GM18870 (cell line): ENCODE results near the gene TNFRSF8.

Source experiments
- ATAC-seq: cut with Tn5 transposase; IDR thresholded peaks from one replicate; pipeline ENCODE4 v1.9.1; 2021; ENCODE audit warnings: moderate library complexity; ENCODE audit not compliant: unreplicated experiment

Gene TNFRSF8

DNA sequence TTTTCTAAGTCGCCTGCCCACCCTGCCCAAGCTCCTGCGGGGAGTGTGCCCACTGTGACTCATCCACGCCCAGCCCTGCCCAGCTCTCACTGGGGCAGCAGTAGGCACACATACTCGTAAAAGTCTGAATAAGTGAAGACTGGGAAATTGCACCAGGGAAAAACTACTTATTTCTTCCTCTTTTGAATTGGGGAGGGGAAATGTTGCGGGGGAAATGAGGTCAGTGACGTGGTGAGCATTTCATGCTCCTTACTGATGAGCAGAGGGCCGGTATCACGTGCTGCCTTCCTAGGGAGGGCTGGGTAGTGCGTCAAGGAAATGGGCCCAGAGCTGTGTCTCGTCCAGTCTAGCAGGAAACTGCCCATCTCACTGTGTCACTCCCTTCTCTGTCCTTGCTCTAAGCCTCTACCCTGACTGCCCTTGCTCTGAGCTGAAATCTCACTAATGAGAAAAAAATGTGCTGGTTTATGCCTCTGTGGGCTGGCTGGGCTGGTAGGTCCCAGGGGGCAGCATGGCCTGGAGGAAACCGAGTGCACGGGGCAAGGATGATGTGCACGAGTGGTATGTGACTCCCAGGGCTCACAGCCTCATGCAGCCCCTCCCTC, 90.2 kb downstream of the TNFRSF8 start:
- no peak for ATAC-seq

DNA sequence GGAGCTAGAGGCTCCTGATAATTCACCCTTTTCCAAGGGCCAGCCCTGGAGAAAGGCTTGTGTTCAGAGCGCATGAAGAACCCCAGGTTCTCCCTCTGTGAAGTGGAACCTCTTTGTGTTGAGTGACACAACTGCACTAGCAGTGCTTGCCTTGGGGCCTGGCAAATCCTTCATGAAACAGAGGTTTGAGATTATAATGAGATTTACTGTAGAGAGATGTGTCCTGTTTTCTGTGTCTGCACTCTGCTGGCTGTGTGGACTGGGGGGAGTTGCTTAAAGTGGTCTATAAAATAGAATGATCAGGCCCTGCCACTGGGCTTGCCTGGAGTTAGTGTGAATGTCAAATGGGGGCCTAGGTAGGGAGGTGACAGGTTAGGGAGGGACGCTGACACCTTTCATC, 92.2 kb downstream of the TNFRSF8 start:
- no peak for ATAC-seq

GRCh38 chr1:12157366-12158231, 94.5 kb downstream of the TNFRSF8 start:
- no peak for ATAC-seq

DNA sequence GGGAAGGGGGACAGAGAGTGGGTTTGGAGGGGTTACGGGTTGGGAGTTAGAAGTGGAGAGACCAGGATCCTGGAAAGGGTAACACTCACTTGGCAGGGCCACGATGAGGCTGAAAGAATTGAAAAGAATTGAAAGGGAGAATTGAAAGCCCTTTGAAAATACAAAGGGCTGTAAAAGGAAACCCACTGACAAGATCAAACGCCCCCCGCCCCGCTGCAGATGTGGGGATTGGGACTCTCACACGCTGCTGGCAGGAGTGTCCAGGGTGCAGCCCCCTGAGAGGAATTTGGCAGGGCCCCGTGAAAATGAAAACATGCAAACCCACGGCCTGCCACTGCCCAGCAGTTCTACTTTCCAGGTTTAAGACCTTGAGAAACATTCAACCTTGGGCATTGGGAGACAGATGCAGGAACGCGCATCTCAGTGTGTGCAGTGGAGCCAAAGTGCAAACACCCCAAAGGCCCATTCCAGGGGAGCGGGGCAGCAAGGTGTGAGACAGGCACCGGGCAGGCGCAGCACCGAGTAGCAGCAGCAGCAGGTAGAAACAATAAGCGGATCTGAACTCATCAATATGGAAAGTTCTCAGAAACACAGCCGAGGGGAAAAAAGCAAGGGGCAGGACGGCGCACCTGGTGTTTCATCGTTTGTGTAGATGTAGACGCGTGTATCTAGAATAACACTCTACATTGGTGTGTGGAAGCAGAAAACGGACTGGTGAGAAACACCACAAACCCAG, 95.4 kb downstream of the TNFRSF8 start:
- no peak for ATAC-seq

DNA sequence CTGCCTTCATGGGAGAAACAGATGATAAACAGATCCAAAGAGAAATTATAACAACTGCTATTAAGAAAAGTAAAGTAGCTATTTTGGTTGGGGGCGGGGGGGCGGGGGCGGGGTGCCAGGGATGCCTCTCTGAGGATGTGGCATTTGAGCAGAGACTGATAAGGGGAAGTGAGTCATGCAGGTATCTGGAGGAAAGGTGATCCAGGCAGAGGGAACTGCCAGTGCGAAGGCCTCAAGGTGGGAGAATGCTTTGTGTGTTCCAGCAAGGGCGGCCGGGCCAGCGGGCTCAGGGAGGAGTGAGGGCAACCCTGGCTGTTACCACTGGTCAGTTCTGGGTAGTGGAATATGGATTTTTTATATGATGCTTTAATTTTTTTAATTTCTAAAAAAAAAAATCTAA, 96.7 kb downstream of the TNFRSF8 start:
- ATAC-seq = no peak

DNA sequence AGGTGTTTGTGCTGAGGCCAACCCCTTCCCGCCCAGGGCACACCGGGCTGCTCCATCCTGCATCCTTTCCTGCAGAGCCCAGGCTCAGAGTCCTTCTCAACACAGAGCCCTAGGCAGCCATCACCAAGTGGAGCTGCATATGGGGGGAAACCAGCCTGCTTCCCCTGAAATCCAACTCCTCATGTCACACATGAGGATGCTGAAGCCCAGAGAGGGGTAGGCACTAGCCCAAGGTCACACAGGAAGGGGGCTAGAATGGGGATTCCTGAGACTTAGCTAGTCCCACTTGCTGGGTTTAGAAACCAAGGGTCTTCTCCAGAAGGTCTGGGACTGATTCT, 98.2 kb downstream of the TNFRSF8 start:
- ATAC-seq = no peak

- peak; percentile 80 for ATAC-seq
These were observed 98.8 kb downstream of the TNFRSF8 start for GRCh38 chr1:12161662-12162458.

- no peak for ATAC-seq
These were observed 99.5 kb downstream of the TNFRSF8 start for GRCh38 chr1:12162459-12163137.

DNA sequence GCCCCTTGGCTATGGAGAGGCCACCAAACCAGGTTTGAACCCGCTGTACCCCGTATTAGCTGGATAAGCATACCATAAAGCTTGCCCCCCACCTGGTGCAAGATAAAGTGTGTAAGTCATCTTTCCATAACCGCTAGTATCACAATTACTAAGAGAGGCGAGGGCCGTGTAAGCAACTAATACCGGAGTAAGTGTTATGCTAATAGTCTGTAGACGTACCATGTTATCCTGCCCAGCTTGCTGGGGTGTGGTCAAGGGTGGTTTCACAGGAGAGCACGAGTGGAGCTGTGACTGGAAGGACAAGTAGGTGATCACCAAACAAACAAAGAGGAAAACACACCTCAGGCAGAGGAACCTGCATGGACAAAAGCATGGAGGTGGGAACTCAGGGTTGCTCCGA, 100.1 kb downstream of the TNFRSF8 start:
- no peak for ATAC-seq

- no peak for ATAC-seq
These were observed 101.1 kb downstream of the TNFRSF8 start for GRCh38 chr1:12164210-12164609.

GRCh38 chr1:12165342-12165741, 102.2 kb downstream of the TNFRSF8 start:
- no peak for ATAC-seq

GRCh38 chr1:12166834-12167492, 103.9 kb downstream of the TNFRSF8 start, which contains the start of gene TNFRSF1B:
Gene TNFRSF1B (plus strand): TSS chr1:12166991. CDS start chr1:12167092, 101 bp downstream.
- no peak for ATAC-seq

DNA sequence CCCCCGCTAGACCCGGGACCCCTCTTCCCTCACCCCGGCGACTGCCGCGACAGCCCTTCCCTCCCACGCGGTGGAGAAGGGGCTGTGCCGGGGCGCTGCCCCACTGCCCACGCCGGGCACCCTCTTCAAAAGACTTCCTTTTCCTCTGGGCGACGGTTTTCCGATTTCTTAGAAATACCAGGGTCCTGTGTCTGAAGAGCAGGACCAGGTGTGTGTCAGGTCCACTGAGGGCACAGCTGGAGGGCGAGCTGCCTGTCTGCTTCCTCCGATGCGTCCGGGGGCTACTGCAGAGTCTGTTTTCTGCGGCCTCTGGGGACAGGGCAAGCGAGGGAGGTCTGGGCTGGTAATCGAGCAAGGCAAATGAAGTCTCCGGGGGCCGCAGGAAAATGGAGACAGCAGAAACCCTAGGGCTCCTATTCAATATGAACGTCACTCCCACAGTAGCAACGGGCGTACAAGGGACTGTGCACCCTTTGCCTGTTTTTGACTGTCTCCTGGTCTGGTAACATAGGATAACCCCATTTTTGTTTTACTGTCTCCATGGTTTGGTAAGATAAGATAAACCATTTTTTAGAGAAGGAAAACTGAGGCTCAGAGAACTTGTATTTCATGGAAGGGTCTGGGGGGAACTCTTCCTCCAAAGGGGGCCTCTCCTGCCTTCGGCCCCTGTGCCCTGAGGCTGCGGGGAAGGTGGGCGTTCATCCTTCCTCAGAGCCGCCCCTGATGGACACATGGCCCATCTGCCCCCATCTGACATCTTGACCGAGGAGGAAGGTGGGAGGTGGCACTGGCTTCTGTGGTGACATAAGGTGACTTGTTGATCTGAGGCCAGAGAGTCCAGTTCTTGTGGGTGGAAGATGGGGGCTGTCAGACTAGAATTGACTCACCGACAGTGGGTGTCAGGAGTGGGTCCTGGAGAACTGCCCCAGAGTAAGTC, 104.7 kb downstream of the TNFRSF8 start:
- ATAC-seq = no peak

DNA sequence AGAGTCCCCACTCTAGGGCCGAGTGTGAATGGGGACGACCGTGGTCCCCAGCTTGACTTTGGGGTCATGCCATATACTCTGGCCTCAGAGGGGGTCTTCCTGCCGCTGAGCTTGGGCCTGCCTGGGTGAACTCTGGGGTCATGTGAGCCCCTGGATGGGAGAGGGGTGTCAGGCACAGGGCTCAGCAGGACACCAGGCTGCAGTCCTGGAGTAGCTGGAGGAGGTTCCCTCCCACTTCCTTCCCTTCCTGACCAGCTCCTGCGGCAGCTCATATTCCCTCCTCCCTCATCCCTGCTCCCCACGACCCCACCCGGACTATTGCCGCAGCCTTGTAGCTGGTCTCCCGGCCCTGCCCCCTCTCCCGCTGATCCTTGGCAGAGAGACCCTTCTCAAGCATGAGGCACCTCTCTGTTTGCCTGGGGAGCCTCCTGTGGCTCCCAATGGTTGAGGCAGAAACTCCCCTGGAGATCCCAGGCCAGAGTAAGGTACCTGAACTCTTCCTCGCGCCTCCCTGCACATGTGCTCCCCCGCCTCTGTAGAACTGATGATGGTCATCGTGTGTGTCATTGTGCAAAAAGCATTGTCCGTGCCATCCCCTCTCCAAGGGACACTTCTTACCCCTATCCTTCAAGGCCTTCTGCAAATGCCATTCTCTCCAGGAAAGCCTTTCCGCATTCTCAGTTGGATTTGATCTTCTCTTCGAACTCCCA, 105.5 kb downstream of the TNFRSF8 start:
- no peak for ATAC-seq

GRCh38 chr1:12169442-12170135, 106.5 kb downstream of the TNFRSF8 start:
- no peak for ATAC-seq

GRCh38 chr1:12170263-12170671, 107.2 kb downstream of the TNFRSF8 start:
- no peak for ATAC-seq

GRCh38 chr1:12171206-12172041, 108.3 kb downstream of the TNFRSF8 start:
- ATAC-seq = no peak
